ENCODE results near the gene PKN1.
A peak's percentile ranks its signal among the peaks of the same experiment; 100 is the strongest.

Gene PKN1

DNA sequence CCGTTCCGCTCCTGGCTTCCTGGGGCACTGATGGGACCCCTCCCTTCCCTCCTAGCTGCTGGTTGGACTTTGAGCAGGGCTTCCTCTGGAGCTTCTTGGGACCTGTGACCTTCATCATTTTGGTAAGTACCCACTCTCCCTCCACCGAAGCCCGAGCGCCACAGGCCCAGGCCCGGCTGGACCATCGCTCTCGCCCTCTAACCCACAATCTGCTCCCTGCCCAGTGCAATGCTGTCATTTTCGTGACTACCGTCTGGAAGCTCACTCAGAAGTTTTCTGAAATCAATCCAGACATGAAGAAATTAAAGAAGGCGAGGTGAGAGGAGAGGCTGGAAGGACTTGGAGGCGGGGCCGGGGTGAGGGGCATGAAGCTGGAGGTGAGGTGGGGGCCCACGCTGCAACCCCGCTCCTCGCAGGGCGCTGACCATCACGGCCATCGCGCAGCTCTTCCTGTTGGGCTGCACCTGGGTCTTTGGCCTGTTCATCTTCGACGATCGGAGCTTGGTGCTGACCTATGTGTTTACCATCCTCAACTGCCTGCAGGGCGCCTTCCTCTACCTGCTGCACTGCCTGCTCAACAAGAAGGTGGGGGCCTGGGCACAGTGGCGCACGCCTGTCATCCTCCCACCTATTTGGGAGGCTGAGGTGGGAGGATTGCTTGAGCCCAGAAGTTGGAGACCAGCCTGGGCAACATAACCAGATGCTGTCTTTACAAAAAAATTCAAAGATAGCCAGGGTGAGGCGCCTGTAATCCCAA is 26.3 kb upstream of the PKN1 start:
- DNase-seq, result no peak

GRCh38 chr19:14407605-14408484 is 25.3 kb upstream of the PKN1 start:
- no peak for DNase-seq

- no peak for DNase-seq
Measured at GRCh38 chr19:14408491-14409145, 24.5 kb upstream of the PKN1 start.

DNA sequence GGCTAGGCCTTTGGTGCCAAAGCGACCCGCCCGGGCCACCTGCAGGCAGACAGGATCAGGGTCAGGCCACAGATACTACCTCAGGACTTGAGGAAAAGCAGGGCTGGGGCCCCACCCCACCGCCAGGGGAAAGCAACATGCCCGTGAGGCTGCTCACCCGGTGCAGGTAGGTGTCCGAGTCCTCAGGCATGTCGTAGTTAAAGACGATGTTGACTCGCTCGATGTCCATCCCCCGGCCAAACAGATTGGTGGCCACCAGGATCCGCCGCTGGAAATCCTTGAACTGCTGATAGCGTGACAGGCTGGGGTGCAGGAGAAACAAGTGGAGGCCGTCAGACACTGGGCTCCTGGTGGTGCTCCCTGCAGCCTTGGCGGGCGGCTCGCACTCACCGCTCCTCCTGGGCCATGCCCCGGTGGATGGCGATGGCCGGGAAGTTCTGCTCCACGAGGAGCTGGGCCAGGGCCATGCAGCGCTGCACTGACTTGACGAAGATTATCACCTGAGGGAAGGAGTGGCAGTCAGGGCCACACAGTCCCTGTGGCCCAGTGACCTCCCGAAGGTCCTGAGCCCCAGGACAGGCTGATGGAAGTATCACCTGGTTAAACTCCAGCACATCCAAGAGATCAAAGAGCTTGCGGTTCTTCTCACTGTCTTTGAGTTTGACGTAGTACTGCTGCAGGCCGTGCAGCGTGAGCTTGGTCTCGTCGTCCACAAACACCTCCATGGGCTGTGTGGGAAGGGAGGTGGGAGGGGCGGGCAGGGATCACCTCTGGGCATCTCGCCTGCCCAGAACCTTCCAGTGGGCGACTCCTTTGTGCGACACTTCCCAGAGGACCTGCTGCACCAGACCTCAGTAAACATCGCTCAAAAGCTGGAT is 23.7 kb upstream of the PKN1 start:
- DNase-seq, result no peak

DNA sequence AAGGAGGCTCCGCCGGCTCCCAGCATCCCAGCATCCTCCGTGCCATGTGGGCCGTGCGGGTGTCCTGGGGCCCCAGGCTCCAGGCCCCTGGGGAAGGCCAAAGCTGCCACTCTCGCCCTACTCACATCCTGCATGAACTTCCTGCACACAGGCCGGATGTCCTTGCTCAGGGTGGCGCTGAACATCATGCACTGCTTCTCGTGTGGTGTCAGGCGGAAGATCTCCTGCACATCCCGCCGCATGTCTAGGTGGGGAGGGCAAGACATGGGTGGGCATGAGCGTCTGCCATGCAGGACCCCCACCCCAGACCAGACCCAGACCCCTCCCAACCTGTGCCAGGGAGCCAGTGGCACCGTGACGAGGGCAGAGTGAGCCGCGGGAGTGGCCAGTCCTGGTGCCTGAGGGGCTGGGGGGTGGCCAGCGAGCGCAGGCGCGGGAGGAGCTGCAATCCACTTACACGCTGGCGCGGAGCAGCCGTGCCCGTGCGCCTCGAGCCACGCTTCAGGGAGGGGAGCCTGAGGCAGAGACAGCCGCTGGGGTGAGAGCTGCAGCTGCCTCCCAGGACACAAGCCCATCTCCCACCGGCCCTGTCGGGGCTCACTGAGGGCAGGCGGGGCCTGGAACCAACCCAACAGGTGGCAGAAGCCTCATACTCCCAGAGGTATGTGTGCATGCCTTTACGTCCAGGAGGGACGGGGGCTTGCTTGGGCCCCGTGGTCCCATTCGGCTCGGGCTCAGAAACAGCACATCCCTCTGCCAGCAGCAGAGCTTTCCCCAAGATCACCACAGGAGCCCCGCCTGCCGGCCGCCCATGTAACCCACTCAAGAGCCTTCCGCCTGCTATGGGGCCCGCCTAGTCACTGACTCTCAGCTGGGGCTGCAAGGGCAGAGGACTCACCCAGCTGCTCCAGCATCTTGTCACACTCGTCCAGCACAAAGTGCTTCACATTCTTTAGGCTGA is 22.7 kb upstream of the PKN1 start:
- DNase-seq, result no peak

DNA sequence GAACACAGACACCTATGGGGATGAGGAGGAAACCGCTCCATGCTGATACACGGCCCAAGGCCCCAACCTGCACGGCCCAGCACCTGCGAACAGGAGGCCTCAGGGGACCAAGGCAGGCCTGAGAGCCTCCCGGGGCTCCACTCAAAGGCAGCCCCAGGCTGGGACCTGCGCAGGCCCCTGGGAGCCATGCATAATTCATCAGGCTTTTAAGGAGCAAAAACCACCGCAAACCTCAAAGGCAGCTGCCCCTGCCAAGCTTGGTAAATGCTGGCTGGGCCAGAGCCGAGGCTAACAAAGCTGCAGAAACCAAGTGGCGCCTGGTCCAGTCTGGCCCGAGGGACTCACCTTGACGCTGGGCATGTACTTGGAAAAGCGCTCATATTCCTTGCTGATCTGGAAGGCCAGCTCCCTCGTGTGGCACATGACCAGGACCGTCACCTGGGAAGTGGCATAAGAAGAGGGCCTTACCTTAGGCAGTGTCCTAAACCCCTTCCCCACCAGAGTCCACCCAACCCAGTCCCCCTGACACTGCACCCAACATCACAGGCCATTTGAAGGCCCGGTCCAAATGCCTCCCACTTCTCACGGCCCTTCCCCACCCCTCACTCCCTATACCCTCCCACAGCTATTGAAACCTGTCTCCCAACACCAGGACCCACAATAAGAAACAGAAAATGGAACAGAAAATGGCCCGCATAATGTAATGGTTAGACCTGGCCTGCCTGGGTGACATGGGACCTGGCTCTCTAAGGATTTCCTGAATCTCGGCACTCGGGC is 21.8 kb upstream of the PKN1 start:
- no peak for DNase-seq

- DNase-seq, result no peak
Measured at GRCh38 chr19:14411938-14412245, 21.2 kb upstream of the PKN1 start.

GRCh38 chr19:14412324-14412995 is 20.6 kb upstream of the PKN1 start:
- no peak for DNase-seq

DNA sequence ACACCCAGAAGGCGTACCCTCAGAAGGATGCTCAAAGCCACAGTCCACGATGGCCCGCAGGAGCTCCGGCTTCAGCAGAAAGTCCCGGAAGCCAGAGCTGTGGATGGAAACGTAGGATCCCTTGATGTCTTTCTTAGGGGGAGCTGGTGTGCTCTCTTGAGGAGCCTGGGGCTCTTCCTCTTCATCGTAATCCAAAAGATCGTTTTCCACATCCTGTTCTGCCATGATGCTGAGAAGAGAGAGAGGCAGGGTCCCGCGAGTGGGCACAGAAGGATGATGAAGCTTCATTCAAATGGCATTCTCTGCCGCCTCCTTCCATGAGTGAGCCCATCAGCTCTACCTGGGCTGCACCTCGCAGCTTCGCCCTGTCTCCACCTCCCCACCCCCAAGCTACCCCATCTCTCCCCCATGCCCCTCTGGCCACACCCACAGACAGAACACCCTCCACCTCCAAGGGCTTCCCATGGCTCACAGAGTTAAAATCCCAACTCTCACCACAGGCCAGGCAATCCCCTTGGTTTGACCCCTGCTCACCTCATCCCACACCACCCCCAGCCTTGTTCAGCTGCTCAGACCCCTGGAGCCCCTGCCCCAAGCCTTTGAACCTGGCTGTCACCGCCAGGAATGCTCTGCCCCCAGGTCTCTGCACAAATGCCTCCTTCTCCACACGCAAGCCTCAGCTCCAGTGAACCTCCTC is 20.0 kb upstream of the PKN1 start:
- no peak for DNase-seq

GRCh38 chr19:14413693-14414181 is 19.4 kb upstream of the PKN1 start:
- DNase-seq, result no peak

- no peak for DNase-seq
Measured at GRCh38 chr19:14414926-14415690, 18.0 kb upstream of the PKN1 start.

- no peak for DNase-seq
Measured at GRCh38 chr19:14416817-14417231, 16.3 kb upstream of the PKN1 start.

- peak; percentile 87 for DNase-seq
Measured at GRCh38 chr19:14418856-14419105, 14.3 kb upstream of the PKN1 start.

GRCh38 chr19:14419106-14419813 is 13.8 kb upstream of the PKN1 start, which contains the start of gene DDX39A:
Gene DDX39A, minus strand, starts transcription at chr19:14419341. Its CDS starts 6,121 bp downstream, at chr19:14413220.
- DNase-seq, result peak; percentile 98

DNA sequence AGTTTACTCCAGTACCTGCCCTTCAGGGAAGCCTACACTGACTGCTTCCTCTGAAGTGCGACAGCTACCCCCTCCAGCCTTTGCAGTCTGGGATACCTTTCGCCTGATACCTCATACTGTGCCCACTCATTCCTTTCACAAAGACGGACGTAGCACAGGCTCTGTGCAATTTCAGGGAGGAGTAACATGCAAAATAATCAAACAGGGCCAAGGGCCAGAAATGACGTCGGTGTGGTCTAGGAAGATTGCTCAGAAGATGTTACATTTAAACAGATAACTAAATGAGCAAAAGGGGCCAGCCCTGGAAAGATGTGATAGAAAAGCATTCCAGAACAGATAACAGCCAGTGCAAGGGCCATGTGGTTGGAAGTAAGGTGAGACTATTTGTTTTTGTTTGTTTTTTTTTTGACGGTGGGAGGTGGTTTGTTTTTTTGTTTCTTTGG is 7.4 kb upstream of the PKN1 start:
- no peak for DNase-seq

DNA sequence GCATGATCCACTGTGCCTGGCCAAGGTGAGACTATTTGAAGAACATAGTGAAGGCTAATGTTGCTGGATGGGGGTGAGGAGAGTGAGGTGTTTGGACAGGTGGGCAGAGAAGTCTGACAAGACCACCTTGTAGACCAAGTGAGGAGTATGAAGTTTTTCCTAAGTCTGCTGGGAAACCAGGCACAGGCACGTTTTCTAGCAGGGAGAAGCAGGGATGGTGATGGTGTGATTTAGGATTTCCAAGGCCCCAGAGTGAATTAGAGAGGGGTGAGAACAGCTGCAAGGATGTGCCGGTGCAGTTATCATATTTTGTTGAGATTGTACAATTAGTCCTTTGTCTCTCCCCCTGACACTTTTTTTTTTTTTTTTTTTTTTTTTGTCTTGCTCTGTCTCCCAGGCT is 5.6 kb upstream of the PKN1 start:
- DNase-seq, result no peak

- no peak for DNase-seq
Measured at GRCh38 chr19:14428882-14429416, 4.2 kb upstream of the PKN1 start.

GRCh38 chr19:14430712-14431111 is 2.4 kb upstream of the PKN1 start:
- no peak for DNase-seq

Data from stimulated activated CD4-positive, alpha-beta T cell treated with anti-CD3 and anti-CD28 coated beads, Interleukin-4, amount 100 ng/mL, for 24 hours (primary cell).